ENCODE measurements around the gene TCEAL9. TPM values are rescaled to one million over a fixed set of nuclear protein-coding genes. Genes with fewer than 3 reads are reported as not detected.
A peak's percentile ranks its signal among the peaks of the same experiment; 100 is the strongest.

The TCEAL9 gene, protein sequence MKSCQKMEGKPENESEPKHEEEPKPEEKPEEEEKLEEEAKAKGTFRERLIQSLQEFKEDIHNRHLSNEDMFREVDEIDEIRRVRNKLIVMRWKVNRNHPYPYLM
- total RNA-seq, result 34.6 TPM
- long read RNA-seq, transcript TCEAL9-203 (1 exons, 1,938 nt), result minor isoform, 5 of 43 reads
- long read RNA-seq, transcript TCEAL9-202 (3 exons, 1,033 nt), result major isoform, 36 of 43 reads
- long read RNA-seq, partial matches to known transcripts, result 0 of 43 reads
- long read RNA-seq, other reads (novel, unspliced or antisense), result 0 of 43 reads

- no peaks in the 10 kb centered on the region for H3K27me3 ChIP-seq (ENCODE audit: low read depth)
- intact Hi-C loops (cut with DNase I), result no loop called here
- H3K9me3 ChIP-seq, result no peaks in the 10 kb centered on the region
- H3K36me3 ChIP-seq, result no peaks in the 10 kb centered on the region
- TF ChIP-seq, protein P1, sequence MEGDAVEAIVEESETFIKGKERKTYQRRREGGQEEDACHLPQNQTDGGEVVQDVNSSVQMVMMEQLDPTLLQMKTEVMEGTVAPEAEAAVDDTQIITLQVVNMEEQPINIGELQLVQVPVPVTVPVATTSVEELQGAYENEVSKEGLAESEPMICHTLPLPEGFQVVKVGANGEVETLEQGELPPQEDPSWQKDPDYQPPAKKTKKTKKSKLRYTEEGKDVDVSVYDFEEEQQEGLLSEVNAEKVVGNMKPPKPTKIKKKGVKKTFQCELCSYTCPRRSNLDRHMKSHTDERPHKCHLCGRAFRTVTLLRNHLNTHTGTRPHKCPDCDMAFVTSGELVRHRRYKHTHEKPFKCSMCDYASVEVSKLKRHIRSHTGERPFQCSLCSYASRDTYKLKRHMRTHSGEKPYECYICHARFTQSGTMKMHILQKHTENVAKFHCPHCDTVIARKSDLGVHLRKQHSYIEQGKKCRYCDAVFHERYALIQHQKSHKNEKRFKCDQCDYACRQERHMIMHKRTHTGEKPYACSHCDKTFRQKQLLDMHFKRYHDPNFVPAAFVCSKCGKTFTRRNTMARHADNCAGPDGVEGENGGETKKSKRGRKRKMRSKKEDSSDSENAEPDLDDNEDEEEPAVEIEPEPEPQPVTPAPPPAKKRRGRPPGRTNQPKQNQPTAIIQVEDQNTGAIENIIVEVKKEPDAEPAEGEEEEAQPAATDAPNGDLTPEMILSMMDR (IDR thresholded peaks at IDR 0.05), result no peak
- peak; percentile 57 for DNase-seq
- peak within 1 kb of the TSS; percentile 81 for H3K27ac ChIP-seq
- ATAC-seq, result peak; percentile 88 to 96
- no peaks in the 10 kb centered on the region for H3K4me1 ChIP-seq
- H3K4me3 ChIP-seq, result peak within 1 kb of the TSS; percentile 64
Measured at GRCh38 chrX:103356130-103356798, at the start of gene TCEAL9. Gene TCEAL9, plus strand, starts transcription at chrX:103356506. Its CDS starts 1,179 bp downstream, at chrX:103357685.

DNA sequence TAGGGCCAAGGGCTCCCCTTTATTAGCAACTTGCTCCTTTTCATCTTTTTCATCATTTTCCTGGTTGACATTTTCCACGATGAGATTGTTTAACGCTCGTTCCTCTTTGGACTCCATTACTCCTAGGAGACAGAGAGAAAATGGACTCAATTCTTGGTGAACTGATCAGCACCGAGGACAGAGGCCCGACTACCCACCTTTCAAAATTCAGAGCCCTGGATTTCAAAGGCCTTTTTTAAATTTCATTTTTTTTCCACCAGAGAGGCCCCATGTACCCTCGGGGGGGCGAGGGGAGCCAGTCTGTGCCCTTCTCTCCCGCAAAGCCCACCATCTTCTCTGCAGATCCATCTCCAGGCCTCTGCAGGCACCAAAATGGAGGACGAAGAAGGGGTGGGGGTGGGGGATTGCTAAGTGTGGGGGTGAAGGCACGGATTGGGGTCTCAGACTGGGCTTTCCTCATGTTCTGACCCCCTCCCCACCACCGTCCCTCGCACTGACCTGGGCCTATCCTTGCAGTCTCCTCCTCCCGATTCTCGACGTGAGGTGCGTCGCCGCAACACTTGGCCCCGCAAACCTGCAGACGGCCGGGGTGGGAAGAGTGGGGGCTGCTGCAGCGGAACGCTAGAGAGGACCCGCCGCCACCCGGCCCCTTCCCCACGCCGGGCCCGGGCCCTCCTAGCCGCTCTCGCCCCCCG, 46.3 kb upstream of the TCEAL9 start:
- no peaks in the 10 kb centered on the region for H3K4me1 ChIP-seq
- TF ChIP-seq, protein P1 (IDR thresholded peaks at IDR 0.05), result no peak
- H3K36me3 ChIP-seq, result no peaks in the 10 kb centered on the region
- DNase-seq (no peak), ATAC-seq (peak; percentile 54 to 55)
- H3K9me3 ChIP-seq, result no peaks in the 10 kb centered on the region
- H3K27me3 ChIP-seq (ENCODE audit: low read depth), result no peaks in the 10 kb centered on the region
- no peak overlapping the region for H3K27ac ChIP-seq
- H3K4me3 ChIP-seq, result peak overlapping the region; percentile 55
- intact Hi-C loops (cut with DNase I), result no loop called here

- no peaks in the 10 kb centered on the region for H3K4me1 ChIP-seq
- TF ChIP-seq, protein P1 (IDR thresholded peaks at IDR 0.05), result no peak
- intact Hi-C loops (cut with DNase I), result no loop called here
- ATAC-seq, result peak; percentile 98 to 99
- no peaks in the 10 kb centered on the region for H3K9me3 ChIP-seq
- peak within 1 kb of the TSS; percentile 68 for H3K27ac ChIP-seq
- no peaks in the 10 kb centered on the region for H3K36me3 ChIP-seq
- H3K27me3 ChIP-seq (ENCODE audit: low read depth), result no peaks in the 10 kb centered on the region
- H3K4me3 ChIP-seq, result peak within 1 kb of the TSS; percentile 55
- peak; percentile 84 for DNase-seq
Measured at GRCh38 chrX:103310555-103311398, 45.5 kb upstream of the TCEAL9 start, which contains the start of gene BEX2. Gene BEX2, minus strand, starts transcription at chrX:103310990. Its CDS starts 1,014 bp downstream, at chrX:103309976.

DNA sequence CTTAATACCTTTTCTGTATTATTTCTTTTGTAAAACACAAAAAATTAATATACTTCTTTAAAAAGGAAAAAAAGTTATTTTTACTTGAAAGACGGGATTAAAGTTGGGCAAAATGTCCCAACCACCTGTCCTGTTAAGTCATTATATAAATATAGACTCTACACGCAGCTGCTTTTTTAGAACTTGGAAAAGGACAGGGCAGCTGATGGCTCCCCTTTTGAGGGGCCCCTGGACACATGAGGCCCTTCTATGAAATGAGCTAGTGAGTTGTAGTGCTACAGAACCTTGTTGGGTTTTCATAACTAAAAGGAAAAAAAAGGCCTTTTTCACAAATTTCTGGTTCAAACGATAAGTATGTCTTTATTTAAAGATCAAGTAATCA, 44.9 kb upstream of the TCEAL9 start:
- no peak for DNase-seq
- peak overlapping the region; percentile 55 for H3K4me3 ChIP-seq
- ATAC-seq, result no peak
- no peaks in the 10 kb centered on the region for H3K36me3 ChIP-seq
- TF ChIP-seq, protein P1 (IDR thresholded peaks at IDR 0.05), result no peak
- intact Hi-C loops (cut with DNase I), result no loop called here
- H3K27me3 ChIP-seq (ENCODE audit: low read depth), result no peaks in the 10 kb centered on the region
- H3K4me1 ChIP-seq, result no peaks in the 10 kb centered on the region
- no peak overlapping the region for H3K27ac ChIP-seq
- no peaks in the 10 kb centered on the region for H3K9me3 ChIP-seq

DNA sequence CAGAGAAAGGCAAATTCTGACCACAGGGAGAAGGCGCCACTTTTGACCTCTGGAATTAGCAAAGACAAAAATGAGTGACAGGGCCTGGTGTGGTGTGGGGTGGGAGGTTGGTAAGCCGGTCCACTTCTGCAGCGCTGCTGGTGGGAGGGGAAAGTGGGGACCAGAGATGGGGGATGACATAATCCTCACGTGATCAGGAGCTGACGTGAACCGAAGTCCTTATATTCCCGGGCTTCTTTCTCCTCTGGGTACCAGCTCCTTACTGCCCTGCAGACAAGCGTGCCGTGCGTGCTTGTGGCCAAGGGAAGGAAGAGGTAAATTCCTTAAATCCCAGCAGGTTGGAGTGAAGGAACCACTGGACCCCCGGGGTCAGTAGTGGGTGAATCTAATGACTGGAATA, 26.3 kb upstream of the TCEAL9 start, which contains the start of gene TCEAL7:
Gene TCEAL7 (plus strand): TSS at position 249 of the 400 bp plus-strand sequence. CDS start 1,165 bp downstream, outside the sequence.
- Histone ChIP-seq H3K36me3 (no peaks in the 10 kb centered on the region), H3K27ac (no peak within 1 kb of the TSS), H3K27me3 (ENCODE audit: low read depth) (no peaks in the 10 kb centered on the region), H3K4me3 (peak within 1 kb of the TSS; percentile 35), H3K9me3 (no peaks in the 10 kb centered on the region), H3K4me1 (no peaks in the 10 kb centered on the region)
- intact Hi-C loops (cut with DNase I), result no loop called here
- TF ChIP-seq, protein P1 (IDR thresholded peaks at IDR 0.05), result no peak
- DNase-seq (no peak), ATAC-seq (peak in 1 of 2 donors; percentile 26)
